HepG2 (cell line): ENCODE measurements around the gene SNPH. TPM values are rescaled to one million over a fixed set of nuclear protein-coding genes. Genes with fewer than 3 reads are reported as not detected.

Experiments used
- ATAC-seq: fragments of 200-7000 bp; cut with Tn5 transposase; 3 replicates; pipeline ENCODE4 v1.9.1; 2020; ENCODE audit warnings: mild to moderate bottlenecking, moderate library complexity
- BruUV-seq: library from RNA; stranded (reverse); fragments of 400-500 nt; replicated peaks from 2 replicates; lab custom pipeline; 2021; lab: Mats Ljungman, UMichigan
- CTCF ChIA-PET: fragments of 300-600 bp; formaldehyde crosslinking; extraction: SDS; loops from one replicate; lab custom pipeline; 2021; ENCODE audit warnings: low total read pairs, inconsistent platforms, low intra/inter-chr PET ratio; lab: Yijun Ruan, JAX
- POLR2A ChIA-PET: fragments of 350-600 bp; sonication (Branson Sonifier 250); formaldehyde crosslinking; loops from one replicate; lab custom pipeline; 2020; ENCODE audit warnings: antibody characterized with exemption, inconsistent platforms; lab: Yijun Ruan, JAX
- DNase-seq: peaks from one replicate; pipeline ENCODE4 v3.0.0-alpha.2; 2015; ENCODE audit warnings: low spot score
- FAIRE-seq: peaks from 3 replicates; lab custom pipeline; 2011; peaks lifted over from hg19 to GRCh38; lab: Jason Lieb, UNC
- H2AFZ ChIP-seq: one replicate; pipeline ENCODE4 v1.6.1; 2011; ENCODE audit warnings: low read length, inconsistent platforms
- H3K27ac ChIP-seq: fragments of 300-600 bp; 3 replicates; pipeline ENCODE4 v1.8.0; 2011; ENCODE audit warnings: mixed run types, mild to moderate bottlenecking, mixed read lengths, low read length, inconsistent platforms; ENCODE audit not compliant: insufficient read depth; ENCODE audit errors: extremely low read length
- H3K27me3 ChIP-seq, 2 experiments: fragments of 200-600 bp in 1 of 2; 2 replicates in 1 of 2; 3 replicates in 1 of 2; pipeline versions ENCODE4 v1.6.0 to v1.8.0; 2011; ENCODE audit warnings: low read length in 2 of 2, mild to moderate bottlenecking in 2 of 2, moderate library complexity in 2 of 2, inconsistent platforms in 1 of 2; ENCODE audit not compliant: insufficient read depth in 2 of 2, control insufficient read depth in 1 of 2
- H3K36me3 ChIP-seq, 2 experiments: fragments of 200-600 bp in 1 of 2; replicated peaks in 1 of 2; 2 replicates in 1 of 2; 3 replicates in 1 of 2; pipeline versions ENCODE4 v1.5.1 to v1.8.0; 2011; ENCODE audit warnings: low read length in 2 of 2, inconsistent platforms in 1 of 2; ENCODE audit not compliant: insufficient read depth in 2 of 2, control insufficient read depth in 1 of 2
- H3K4me1 ChIP-seq: 2 replicates; pipeline ENCODE4 v1.5.1; 2012; ENCODE audit warnings: low read length, inconsistent platforms; ENCODE audit not compliant: insufficient read depth
- H3K4me2 ChIP-seq: 2 replicates; pipeline ENCODE4 v1.6.0; 2011; ENCODE audit warnings: low read depth, low read length, inconsistent platforms
- H3K4me3 ChIP-seq, 3 experiments: fragments of 200-600 bp in 1 of 3; sonication (generic), shearing (Covaris generic) in 1 of 3; replicated peaks in 1 of 3; 2 replicates each; pipeline ENCODE4 v1.5.1; 2011 to 2016; ENCODE audit warnings: low read length in 3 of 3, inconsistent platforms in 2 of 3, low read depth in 2 of 3, mild to moderate bottlenecking in 2 of 3, control low read depth in 1 of 3, mixed read lengths in 1 of 3; ENCODE audit not compliant: insufficient read depth in 1 of 3
- H3K79me2 ChIP-seq: one replicate; pipeline ENCODE4 v1.6.1; 2011; ENCODE audit warnings: low read length, inconsistent platforms; ENCODE audit not compliant: insufficient read depth
- H3K9ac ChIP-seq: 2 replicates; pipeline ENCODE4 v1.6.0; 2011; ENCODE audit warnings: mild to moderate bottlenecking, low read depth, low read length, inconsistent platforms; ENCODE audit not compliant: insufficient read depth
- H3K9me3 ChIP-seq: 2 replicates; pipeline ENCODE4 v1.5.1; 2012; ENCODE audit warnings: mild to moderate bottlenecking, low read length
- H4K20me1 ChIP-seq: 2 replicates; pipeline ENCODE4 v1.6.0; 2011; ENCODE audit warnings: inconsistent platforms, mild to moderate bottlenecking, low read length, moderate library complexity; ENCODE audit not compliant: insufficient read depth
- GZF1 ChIP-seq: sonication (generic); formaldehyde crosslinking; IDR thresholded peaks from 2 replicates; pipeline ENCODE4 v1.5.1; 2020; ENCODE audit warnings: mild to moderate bottlenecking, missing genetic modification reagents
- PBX3 ChIP-seq: sonication (generic); formaldehyde crosslinking; IDR thresholded peaks from 2 replicates; pipeline ENCODE4 v1.8.1; 2023; ENCODE audit warnings: missing genetic modification reagents, inconsistent platforms, borderline replicate concordance
- ZBTB20 ChIP-seq: sonication (generic); formaldehyde crosslinking; IDR thresholded peaks from 2 replicates; pipeline ENCODE4 v1.8.1; 2023; ENCODE audit warnings: missing genetic modification reagents, low read depth, mild to moderate bottlenecking, borderline replicate concordance
- ZBTB26 ChIP-seq: IDR thresholded peaks from 2 replicates; pipeline ENCODE4 v1.6.1; 2016; ENCODE audit warnings: missing compliant biosample characterization, missing genetic modification reagents, borderline replicate concordance
- ZMAT5 ChIP-seq: sonication (generic); formaldehyde crosslinking; IDR thresholded peaks from 2 replicates; pipeline ENCODE4 v1.5.0; 2020; ENCODE audit warnings: mild to moderate bottlenecking, low read depth, missing genetic modification reagents, borderline replicate concordance
- ZNF282 ChIP-seq: fragments of 450-650 bp; IDR thresholded peaks from 2 replicates; pipeline ENCODE4 v1.6.1; 2018; ENCODE audit not compliant: partially characterized antibody
- ZNF589 ChIP-seq: sonication (generic); formaldehyde crosslinking; conservative IDR thresholded peaks from 2 replicates; pipeline ENCODE4 v1.8.0; 2022; ENCODE audit warnings: mild to moderate bottlenecking, moderate library complexity, missing genetic modification reagents
- WGBS: methylation state at CpG from one replicate; pipeline ENCODE4 v1.1.6; 2017; ENCODE audit warnings: low lambda C conversion rate; 5-methylcytosine and 5-hydroxymethylcytosine counted together
- in situ Hi-C: cut with HindIII; loops from 2 replicates; pipeline ENCODE4 v1.10.0; 2017; ENCODE audit warnings: low pct_unique_long_range_greater_than_20kb; ENCODE audit not compliant: extremely low pct_ligation_motif_present
- intact Hi-C: fragments of 100-400 bp; cut with micrococcal nuclease; formaldehyde crosslinking; loops from one replicate; pipeline ENCODE4 v1.10.0; 2022; ENCODE audit not compliant: unreplicated experiment
- polyA plus RNA-seq, 8 experiments: library from polyadenylated mRNA; depleted of rRNA in 3 of 8; stranded (reverse) in 7 of 8; unstranded in 1 of 8; fragments of >200 nt; fragmentation: Illumina TruSeq in 4 of 8; extraction: Trizol in 4 of 8; gene quantifications; 2 replicates each; pipeline versions ENCODE4 v1.2.1 to v1.2.3, GENCODE V29; 2011 to 2016; ENCODE audit warnings: low read depth in 4 of 8, missing spikeins in 1 of 8, mixed read lengths in 1 of 8; ENCODE audit not compliant: insufficient read depth in 1 of 8
- total RNA-seq, 5 experiments: library from RNA; depleted of rRNA; stranded (reverse); fragments of >200 nt; fragmentation: Illumina TruSeq; extraction: Trizol; gene quantifications; 2 replicates each; pipeline ENCODE4 v1.2.3, GENCODE V29; 2016; ENCODE audit warnings: low read depth in 1 of 5
- TF ChIP-seq, protein P1 (sequence below): sonication (generic); formaldehyde crosslinking; IDR thresholded peaks from 2 replicates; pipeline ENCODE4 v1.8.1; 2023; ENCODE audit warnings: mild to moderate bottlenecking, moderate library complexity, missing genetic modification reagents
- TF ChIP-seq, protein P2 (sequence below): sonication (generic); formaldehyde crosslinking; IDR thresholded peaks from 2 replicates; pipeline ENCODE4 v1.4.0; 2020; ENCODE audit warnings: missing genetic modification reagents, borderline replicate concordance
- TF ChIP-seq, protein P3 (sequence below): sonication (generic); formaldehyde crosslinking; IDR thresholded peaks from 2 replicates; pipeline ENCODE4 v1.4.0; 2020; ENCODE audit warnings: missing genetic modification reagents, borderline replicate concordance

The SNPH gene
- total and polyA plus RNA-seq, 2 of the 13 experiments (the other 11 are each of a cell fraction or from before 2014, with no cell fraction given): 0.09 TPM; not detected in 1

- intact Hi-C loops (no loop called here), in situ Hi-C loops (no loop called here)
- CTCF ChIA-PET: no interaction called here
- BruUV-seq: no TSS peak
- Histone ChIP-seq H3K4me1 (no peaks in the 10 kb centered on the region), H2AFZ (no peak overlapping the region), H3K4me3 (no peak overlapping the region), H3K27ac (no peak overlapping the region), H3K9ac (no peak overlapping the region), H3K27me3 (no peaks in the 10 kb centered on the region; a peak in 1 of 5 replicates), H3K36me3 (no peaks in the 10 kb centered on the region), H3K79me2 (no peaks in the 10 kb centered on the region), H3K9me3 (no peaks in the 10 kb centered on the region), H3K4me2 (no peak overlapping the region), H4K20me1 (no peaks in the 10 kb centered on the region)
- no peak for ATAC-seq
- 35% methylated on average over 2 of the region's 2 CpGs for WGBS
- no peak for DNase-seq
- FAIRE-seq: no peak
- POLR2A ChIA-PET: no interaction called here
- TF ChIP-seq ZBTB20 (CRISPR knock-in tag) (no peak), ZNF589 (CRISPR knock-in tag) (no peak), ZBTB26 (CRISPR knock-in tag) (no peak), ZNF282 (no peak), ZMAT5 (CRISPR knock-in tag) (no peak), PBX3 (no peak), GZF1 (CRISPR knock-in tag) (no peak)
- TF ChIP-seq, protein P1, sequence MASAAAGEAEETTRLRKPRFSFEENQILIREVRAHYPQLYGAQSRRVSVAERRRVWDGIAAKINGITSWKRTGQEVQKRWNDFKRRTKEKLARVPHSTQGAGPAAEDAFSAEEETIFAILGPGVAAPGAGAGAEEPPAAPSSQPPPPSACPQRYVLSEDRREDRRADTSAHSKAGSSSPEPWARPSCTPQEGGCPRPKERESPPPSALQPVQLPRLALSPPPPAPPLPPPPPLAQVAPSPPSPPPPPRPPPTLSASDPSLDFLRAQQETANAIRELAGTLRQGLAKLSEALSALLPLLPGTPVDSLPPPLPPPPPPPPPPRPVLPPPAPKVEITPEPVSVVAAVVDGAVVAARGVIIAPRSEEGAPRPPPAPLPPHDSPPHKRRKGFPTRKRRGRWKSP (CRISPR knock-in tag): no peak
- TF ChIP-seq, protein P2, sequence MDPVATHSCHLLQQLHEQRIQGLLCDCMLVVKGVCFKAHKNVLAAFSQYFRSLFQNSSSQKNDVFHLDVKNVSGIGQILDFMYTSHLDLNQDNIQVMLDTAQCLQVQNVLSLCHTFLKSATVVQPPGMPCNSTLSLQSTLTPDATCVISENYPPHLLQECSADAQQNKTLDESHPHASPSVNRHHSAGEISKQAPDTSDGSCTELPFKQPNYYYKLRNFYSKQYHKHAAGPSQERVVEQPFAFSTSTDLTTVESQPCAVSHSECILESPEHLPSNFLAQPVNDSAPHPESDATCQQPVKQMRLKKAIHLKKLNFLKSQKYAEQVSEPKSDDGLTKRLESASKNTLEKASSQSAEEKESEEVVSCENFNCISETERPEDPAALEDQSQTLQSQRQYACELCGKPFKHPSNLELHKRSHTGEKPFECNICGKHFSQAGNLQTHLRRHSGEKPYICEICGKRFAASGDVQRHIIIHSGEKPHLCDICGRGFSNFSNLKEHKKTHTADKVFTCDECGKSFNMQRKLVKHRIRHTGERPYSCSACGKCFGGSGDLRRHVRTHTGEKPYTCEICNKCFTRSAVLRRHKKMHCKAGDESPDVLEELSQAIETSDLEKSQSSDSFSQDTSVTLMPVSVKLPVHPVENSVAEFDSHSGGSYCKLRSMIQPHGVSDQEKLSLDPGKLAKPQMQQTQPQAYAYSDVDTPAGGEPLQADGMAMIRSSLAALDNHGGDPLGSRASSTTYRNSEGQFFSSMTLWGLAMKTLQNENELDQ (CRISPR knock-in tag): no peak
- TF ChIP-seq, protein P3, sequence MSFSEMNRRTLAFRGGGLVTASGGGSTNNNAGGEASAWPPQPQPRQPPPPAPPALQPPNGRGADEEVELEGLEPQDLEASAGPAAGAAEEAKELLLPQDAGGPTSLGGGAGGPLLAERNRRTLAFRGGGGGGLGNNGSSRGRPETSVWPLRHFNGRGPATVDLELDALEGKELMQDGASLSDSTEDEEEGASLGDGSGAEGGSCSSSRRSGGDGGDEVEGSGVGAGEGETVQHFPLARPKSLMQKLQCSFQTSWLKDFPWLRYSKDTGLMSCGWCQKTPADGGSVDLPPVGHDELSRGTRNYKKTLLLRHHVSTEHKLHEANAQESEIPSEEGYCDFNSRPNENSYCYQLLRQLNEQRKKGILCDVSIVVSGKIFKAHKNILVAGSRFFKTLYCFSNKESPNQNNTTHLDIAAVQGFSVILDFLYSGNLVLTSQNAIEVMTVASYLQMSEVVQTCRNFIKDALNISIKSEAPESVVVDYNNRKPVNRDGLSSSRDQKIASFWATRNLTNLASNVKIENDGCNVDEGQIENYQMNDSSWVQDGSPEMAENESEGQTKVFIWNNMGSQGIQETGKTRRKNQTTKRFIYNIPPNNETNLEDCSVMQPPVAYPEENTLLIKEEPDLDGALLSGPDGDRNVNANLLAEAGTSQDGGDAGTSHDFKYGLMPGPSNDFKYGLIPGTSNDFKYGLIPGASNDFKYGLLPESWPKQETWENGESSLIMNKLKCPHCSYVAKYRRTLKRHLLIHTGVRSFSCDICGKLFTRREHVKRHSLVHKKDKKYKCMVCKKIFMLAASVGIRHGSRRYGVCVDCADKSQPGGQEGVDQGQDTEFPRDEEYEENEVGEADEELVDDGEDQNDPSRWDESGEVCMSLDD (CRISPR knock-in tag): no peak
These were observed 11.8 kb upstream of the SNPH start for GRCh38 chr20:1254254-1254653.
